ENCODE measurements around the gene RHOH.

The RHOH gene

DNA sequence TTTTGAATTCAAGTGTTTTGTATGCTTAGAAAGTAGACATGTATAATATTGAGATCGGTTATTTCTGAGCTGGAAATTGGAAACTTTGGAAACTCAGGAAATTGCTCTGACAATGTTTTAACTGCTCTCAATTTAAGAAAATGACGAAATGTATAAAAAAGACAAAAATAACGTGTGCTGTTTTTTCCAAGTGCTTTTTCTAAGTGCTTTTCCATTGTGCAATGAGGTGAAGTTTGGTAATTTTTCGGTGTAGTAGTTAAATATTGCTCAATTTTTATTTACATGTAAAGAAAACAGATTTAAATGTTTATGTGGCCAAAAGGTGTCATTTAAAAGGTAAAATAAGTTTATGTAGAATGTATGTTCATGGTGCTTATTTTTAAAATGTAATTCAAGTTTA, 39.4 kb upstream of the RHOH start:
- no peak for ATAC-seq (ENCODE audit: low read depth)
- H3K4me1 ChIP-seq (ENCODE audit: insufficient read depth, poor library complexity, severe bottlenecking) = no peaks in the 10 kb centered on the region

DNA sequence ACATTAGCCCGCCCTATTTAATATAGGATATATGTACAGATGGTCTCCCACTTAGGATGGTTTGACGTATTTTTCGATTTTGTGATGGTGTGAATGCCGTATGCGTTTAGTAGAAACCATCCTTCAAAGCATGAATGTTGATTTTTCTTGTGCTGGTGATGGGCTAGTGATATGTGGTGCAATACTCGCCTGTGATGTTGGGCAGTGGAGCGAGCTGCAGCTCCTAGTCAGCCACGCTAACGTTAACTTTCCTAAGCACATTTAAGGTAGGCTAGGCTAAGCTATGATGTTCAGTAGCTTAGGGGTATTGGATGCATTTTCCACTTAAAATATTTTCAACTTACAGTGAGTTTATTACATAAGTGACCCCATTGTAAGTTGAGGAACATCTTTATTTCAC, 36.6 kb upstream of the RHOH start:
- DNase-seq (ENCODE audit: low spot score) (no peak), ATAC-seq (ENCODE audit: low read depth) (no peak)
- TF ChIP-seq, protein P1, sequence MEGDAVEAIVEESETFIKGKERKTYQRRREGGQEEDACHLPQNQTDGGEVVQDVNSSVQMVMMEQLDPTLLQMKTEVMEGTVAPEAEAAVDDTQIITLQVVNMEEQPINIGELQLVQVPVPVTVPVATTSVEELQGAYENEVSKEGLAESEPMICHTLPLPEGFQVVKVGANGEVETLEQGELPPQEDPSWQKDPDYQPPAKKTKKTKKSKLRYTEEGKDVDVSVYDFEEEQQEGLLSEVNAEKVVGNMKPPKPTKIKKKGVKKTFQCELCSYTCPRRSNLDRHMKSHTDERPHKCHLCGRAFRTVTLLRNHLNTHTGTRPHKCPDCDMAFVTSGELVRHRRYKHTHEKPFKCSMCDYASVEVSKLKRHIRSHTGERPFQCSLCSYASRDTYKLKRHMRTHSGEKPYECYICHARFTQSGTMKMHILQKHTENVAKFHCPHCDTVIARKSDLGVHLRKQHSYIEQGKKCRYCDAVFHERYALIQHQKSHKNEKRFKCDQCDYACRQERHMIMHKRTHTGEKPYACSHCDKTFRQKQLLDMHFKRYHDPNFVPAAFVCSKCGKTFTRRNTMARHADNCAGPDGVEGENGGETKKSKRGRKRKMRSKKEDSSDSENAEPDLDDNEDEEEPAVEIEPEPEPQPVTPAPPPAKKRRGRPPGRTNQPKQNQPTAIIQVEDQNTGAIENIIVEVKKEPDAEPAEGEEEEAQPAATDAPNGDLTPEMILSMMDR (IDR thresholded peaks at IDR 0.05; ENCODE audit: poor library complexity, severe bottlenecking) = no peak
- Histone ChIP-seq H3K36me3 (ENCODE audit: low read depth) (no peaks in the 10 kb centered on the region; the same call in 1 of the 2 replicates), H3K4me1 (ENCODE audit: insufficient read depth, poor library complexity, severe bottlenecking) (no peaks in the 10 kb centered on the region), H3K27me3 (ENCODE audit: insufficient read depth, poor library complexity, severe bottlenecking) (no peaks in the 10 kb centered on the region), H3K27ac (ENCODE audit: poor library complexity, severe bottlenecking) (no peak overlapping the region), H3K4me3 (ENCODE audit: severe bottlenecking) (no peak overlapping the region), H3K9me3 (ENCODE audit: severe bottlenecking) (no peaks in the 10 kb centered on the region)

More for the DNA sequence above, 39.4 kb upstream of the RHOH start:
- Histone ChIP-seq H3K36me3 (ENCODE audit: low read depth) (no peaks in the 10 kb centered on the region; the same call in 1 of the 2 replicates), H3K27ac (ENCODE audit: poor library complexity, severe bottlenecking) (no peak overlapping the region), H3K27me3 (ENCODE audit: insufficient read depth, poor library complexity, severe bottlenecking) (no peaks in the 10 kb centered on the region), H3K9me3 (ENCODE audit: severe bottlenecking) (no peaks in the 10 kb centered on the region), H3K4me3 (ENCODE audit: severe bottlenecking) (no peak overlapping the region)
- TF ChIP-seq, protein P1 (IDR thresholded peaks at IDR 0.05; ENCODE audit: poor library complexity, severe bottlenecking) = no peak
- no peak for DNase-seq (ENCODE audit: low spot score)

DNA sequence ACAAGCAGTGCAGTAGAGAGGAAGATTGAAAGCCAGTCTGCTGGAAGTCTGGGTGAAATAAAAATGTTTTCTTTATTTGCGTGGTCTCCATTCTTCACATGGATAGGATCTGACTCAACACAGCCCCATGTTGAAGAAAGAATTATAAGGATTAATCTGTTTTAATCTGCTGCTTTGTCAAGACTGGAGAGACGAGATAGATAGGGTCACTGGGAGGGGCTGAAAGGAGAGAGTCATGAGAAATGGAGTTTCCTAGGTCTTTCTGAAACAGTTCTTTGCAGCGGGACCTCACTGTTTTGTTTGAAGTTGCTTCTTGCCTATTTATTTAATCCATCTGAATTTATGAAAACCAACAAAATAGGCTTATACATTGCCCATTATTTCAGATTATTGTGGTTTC, 32.4 kb upstream of the RHOH start:
- TF ChIP-seq, protein P1 (IDR thresholded peaks at IDR 0.05; ENCODE audit: poor library complexity, severe bottlenecking) = no peak
- H3K36me3 ChIP-seq (ENCODE audit: low read depth) = peaks cover 5% of the 10 kb centered on the region
- DNase-seq (ENCODE audit: low spot score) (no peak), ATAC-seq (ENCODE audit: low read depth) (no peak)
- peaks cover 8% of the 10 kb centered on the region for H3K9me3 ChIP-seq (ENCODE audit: severe bottlenecking)
- H3K27ac ChIP-seq (ENCODE audit: poor library complexity, severe bottlenecking) = no peak overlapping the region
- H3K27me3 ChIP-seq (ENCODE audit: insufficient read depth, poor library complexity, severe bottlenecking) = no peaks in the 10 kb centered on the region
- no peaks in the 10 kb centered on the region for H3K4me1 ChIP-seq (ENCODE audit: insufficient read depth, poor library complexity, severe bottlenecking)
- no peak overlapping the region for H3K4me3 ChIP-seq (ENCODE audit: severe bottlenecking)

DNA sequence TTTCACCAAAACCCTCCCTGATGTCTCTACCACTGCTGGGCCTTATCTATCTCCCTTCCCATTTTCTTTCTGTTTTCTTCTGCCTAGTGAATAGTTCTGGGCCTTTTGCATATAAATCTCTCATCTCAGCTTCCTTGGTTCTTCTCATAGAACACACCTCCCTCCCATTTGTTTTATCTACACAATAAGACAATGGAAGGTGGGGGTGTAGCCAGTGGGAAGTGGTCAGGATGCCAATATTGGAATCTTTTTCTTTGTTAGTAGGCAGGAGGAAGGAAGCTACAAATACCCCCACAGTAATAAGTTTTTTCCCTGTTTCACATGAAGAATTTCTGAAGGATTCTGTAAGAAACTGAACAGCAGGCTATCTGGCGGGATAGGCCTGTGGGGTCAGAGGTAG, 30.9 kb upstream of the RHOH start:
- DNase-seq (ENCODE audit: low spot score) = no peak
- ATAC-seq (ENCODE audit: low read depth) = no peak
- H3K36me3 ChIP-seq (ENCODE audit: low read depth) = peaks cover 5% of the 10 kb centered on the region; the same call in 1 of the 2 replicates
- H3K4me3 ChIP-seq (ENCODE audit: severe bottlenecking) = no peak overlapping the region
- TF ChIP-seq, protein P1 (IDR thresholded peaks at IDR 0.05; ENCODE audit: poor library complexity, severe bottlenecking) = no peak
- H3K27me3 ChIP-seq (ENCODE audit: insufficient read depth, poor library complexity, severe bottlenecking) = no peaks in the 10 kb centered on the region
- no peak overlapping the region for H3K27ac ChIP-seq (ENCODE audit: poor library complexity, severe bottlenecking)
- no peaks in the 10 kb centered on the region for H3K4me1 ChIP-seq (ENCODE audit: insufficient read depth, poor library complexity, severe bottlenecking)
- peaks cover 8% of the 10 kb centered on the region for H3K9me3 ChIP-seq (ENCODE audit: severe bottlenecking)

DNA sequence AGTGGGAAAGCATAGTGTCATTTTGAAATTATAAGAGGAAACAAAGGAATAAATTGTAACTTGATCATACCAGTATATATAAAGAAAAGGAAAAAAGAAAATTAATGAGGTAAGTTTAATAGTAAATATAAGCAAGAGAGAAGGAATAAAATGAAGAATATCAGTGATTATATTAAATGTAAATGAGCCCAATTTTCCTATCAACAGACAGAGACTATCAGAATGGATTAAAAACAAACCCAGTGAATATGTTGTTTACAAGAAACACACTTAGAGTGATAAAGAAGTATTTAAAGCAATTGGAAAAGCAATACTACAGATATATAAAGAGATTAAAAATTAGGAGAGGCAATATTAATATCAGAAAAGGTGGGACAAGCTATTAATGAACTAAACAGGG, 28.8 kb upstream of the RHOH start:
- Histone ChIP-seq H3K9me3 (ENCODE audit: severe bottlenecking) (peaks cover 8% of the 10 kb centered on the region), H3K27me3 (ENCODE audit: insufficient read depth, poor library complexity, severe bottlenecking) (no peaks in the 10 kb centered on the region), H3K4me1 (ENCODE audit: insufficient read depth, poor library complexity, severe bottlenecking) (no peaks in the 10 kb centered on the region), H3K36me3 (ENCODE audit: low read depth) (peaks cover 5% of the 10 kb centered on the region; the same call in 1 of the 2 replicates), H3K27ac (ENCODE audit: poor library complexity, severe bottlenecking) (no peak overlapping the region), H3K4me3 (ENCODE audit: severe bottlenecking) (no peak overlapping the region)
- TF ChIP-seq, protein P1 (IDR thresholded peaks at IDR 0.05; ENCODE audit: poor library complexity, severe bottlenecking) = no peak
- ATAC-seq (ENCODE audit: low read depth) = no peak
- DNase-seq (ENCODE audit: low spot score) = no peak
